GM18526 (cell line): ENCODE results near the gene GTF2A1.

Experiments used
- POLR2A ChIP-seq: IDR thresholded peaks from 3 replicates; pipeline ENCODE4 v1.6.1; 2011; ENCODE audit not compliant: insufficient read length; ENCODE audit errors: extremely low read depth

Gene GTF2A1

GRCh38 chr14:81137316-81137715 lies 83.4 kb downstream of the GTF2A1 start:
- no peak for TF ChIP-seq POLR2A

GRCh38 chr14:81133400-81133799 lies 87.4 kb downstream of the GTF2A1 start:
- TF ChIP-seq POLR2A = no peak

GRCh38 chr14:81132468-81132867 lies 88.3 kb downstream of the GTF2A1 start:
- TF ChIP-seq POLR2A = no peak

- TF ChIP-seq POLR2A = no peak
These were observed 91.5 kb downstream of the GTF2A1 start for GRCh38 chr14:81129242-81129641.

- TF ChIP-seq POLR2A = no peak
These were observed 93.0 kb downstream of the GTF2A1 start for GRCh38 chr14:81127785-81128184.

GRCh38 chr14:81125536-81125935 lies 95.2 kb downstream of the GTF2A1 start:
- TF ChIP-seq POLR2A = no peak
